Measurements from ENCODE around the gene MINDY4.
A peak's percentile ranks its signal among the peaks of the same experiment; 100 is the strongest.

Gene MINDY4

GRCh38 chr7:30905078-30906012, 134.1 kb downstream of the MINDY4 start:
- TF ChIP-seq CTCF (conservative IDR thresholded peaks at IDR 0.05; ENCODE audit: low read length), result no peak
- H3K4me3 ChIP-seq (ENCODE audit: low read length), result no peak overlapping the region
- DNase-seq (ENCODE audit: low read depth), result no peak

- DNase-seq (ENCODE audit: low read depth), result no peak
- no peak for TF ChIP-seq CTCF (conservative IDR thresholded peaks at IDR 0.05; ENCODE audit: low read length)
- no peak overlapping the region for H3K4me3 ChIP-seq (ENCODE audit: low read length)
These were observed 134.8 kb downstream of the MINDY4 start for GRCh38 chr7:30906014-30906413.

- peak; percentile 81 for DNase-seq (ENCODE audit: low read depth)
These were observed 135.5 kb downstream of the MINDY4 start for GRCh38 chr7:30906515-30907240.

GRCh38 chr7:30907527-30908267, 136.5 kb downstream of the MINDY4 start:
- peak; percentile 86 for DNase-seq (ENCODE audit: low read depth)
- no peak overlapping the region for H3K4me3 ChIP-seq (ENCODE audit: low read length)
- no peak; the same call in 1 of the 2 replicates for TF ChIP-seq CTCF (conservative IDR thresholded peaks at IDR 0.05; ENCODE audit: low read length)

More at GRCh38 chr7:30906515-30907240, 135.5 kb downstream of the MINDY4 start:
- TF ChIP-seq CTCF (conservative IDR thresholded peaks at IDR 0.05; ENCODE audit: low read length), result no peak
- H3K4me3 ChIP-seq (ENCODE audit: low read length), result no peak overlapping the region

GRCh38 chr7:30908681-30909080, 137.5 kb downstream of the MINDY4 start:
- no peak for TF ChIP-seq CTCF (conservative IDR thresholded peaks at IDR 0.05; ENCODE audit: low read length)
- DNase-seq (ENCODE audit: low read depth), result no peak
- no peak overlapping the region for H3K4me3 ChIP-seq (ENCODE audit: low read length)

GRCh38 chr7:30909431-30909830, 138.2 kb downstream of the MINDY4 start:
- H3K4me3 ChIP-seq (ENCODE audit: low read length), result no peak overlapping the region
- DNase-seq (ENCODE audit: low read depth), result no peak
- no peak for TF ChIP-seq CTCF (conservative IDR thresholded peaks at IDR 0.05; ENCODE audit: low read length)
